ENCODE measurements around the gene TAS1R2. TPM values are rescaled to one million over a fixed set of nuclear protein-coding genes. Genes with fewer than 3 reads are reported as not detected.

Gene TAS1R2
- total and polyA plus RNA-seq, 2 of the 8 experiments (the other 6 are each of a cell fraction or from before 2014, with no cell fraction given), result not detected

DNA sequence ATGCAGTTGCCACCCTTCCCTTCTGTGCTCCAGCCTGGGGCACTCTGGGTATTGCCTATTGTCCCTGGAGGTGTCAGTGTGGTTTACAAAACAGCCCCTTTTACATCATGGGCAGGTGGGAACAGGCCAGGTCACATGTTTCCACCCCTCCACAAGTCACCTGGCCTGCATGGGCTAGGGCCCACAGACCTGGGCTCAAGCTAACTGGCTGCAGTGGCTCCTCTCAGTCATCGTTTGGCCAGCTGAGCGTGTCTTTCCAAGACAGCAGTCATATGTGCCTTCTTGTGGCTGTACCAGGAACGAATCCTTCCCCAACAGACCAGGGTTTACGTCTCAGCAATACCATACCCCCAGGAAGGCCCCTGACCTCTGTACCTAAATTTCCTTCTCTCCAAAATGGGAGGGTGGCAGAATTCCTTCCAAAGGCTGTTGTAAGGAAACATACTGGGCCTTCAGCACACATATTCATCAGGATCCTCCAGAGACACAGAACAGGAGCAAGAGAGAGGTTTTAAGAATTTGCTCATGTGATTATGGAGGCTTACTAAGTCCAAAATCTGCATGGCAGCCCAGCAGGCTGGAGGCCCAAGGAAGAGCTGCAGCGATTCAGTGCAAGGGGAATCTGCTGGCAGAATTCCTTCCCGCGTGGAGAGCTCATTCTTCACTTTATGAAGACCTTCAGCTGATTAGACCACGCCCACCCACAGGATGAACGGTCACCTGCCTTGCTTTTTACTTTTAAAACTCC is 10.6 kb upstream of the TAS1R2 start:
- no peak overlapping the region for H3K56ac ChIP-seq (replicated peaks; ENCODE audit: insufficient read length, low read depth, low read length)
- no peak overlapping the region for H3K14ac ChIP-seq (ENCODE audit: insufficient read length)
- H3K27me3 ChIP-seq (replicated peaks in 1 of 4; ENCODE audit: control insufficient read depth in 3 of 4, extremely low read depth in 1 of 4, insufficient read depth in 3 of 4, low read length in 3 of 4), result no peaks in the 10 kb centered on the region
- H4K8ac ChIP-seq (ENCODE audit: extremely low read depth, insufficient read depth, low read length), result no peak overlapping the region
- no peaks in the 10 kb centered on the region; a peak in 2 of 8 replicates for H3K36me3 ChIP-seq (ENCODE audit: control insufficient read depth in 2 of 4, insufficient read depth in 4 of 4, low read length in 3 of 4)
- H2BK15ac ChIP-seq (ENCODE audit: low read length), result no peak overlapping the region
- no peak overlapping the region for H2BK5ac ChIP-seq (ENCODE audit: low read depth, low read length)
- no peak overlapping the region for H4K91ac ChIP-seq (replicated peaks; ENCODE audit: insufficient read length, low read length)
- H4K20me1 ChIP-seq (replicated peaks in 1 of 2; ENCODE audit: control insufficient read depth in 1 of 2, insufficient read depth in 2 of 2, low read length in 2 of 2), result peaks cover 1 to 2% of the 10 kb centered on the region in 2 experiments
- H2AFZ ChIP-seq (ENCODE audit: low read length), result no peak overlapping the region
- no peaks in the 10 kb centered on the region for H3K23me2 ChIP-seq (ENCODE audit: low read depth, low read length)
- H3K4me3 ChIP-seq (ENCODE audit: extremely low read depth in 1 of 4, insufficient read depth in 2 of 4, low read depth in 3 of 4, low read length in 4 of 4), result no peak overlapping the region
- no peaks in the 10 kb centered on the region for H3K79me2 ChIP-seq (ENCODE audit: control insufficient read depth in 1 of 2, insufficient read depth in 2 of 2, low read length in 2 of 2)
- DNase-seq (ENCODE audit: low read depth in 1 of 2, low spot score in 2 of 2) (no peak), FAIRE-seq (no peak)
- H3K79me1 ChIP-seq (ENCODE audit: low read depth, low read length), result peaks cover 2% of the 10 kb centered on the region; the same call in 1 of the 2 replicates
- H3K4ac ChIP-seq (replicated peaks; ENCODE audit: insufficient read length, low read depth, low read length), result no peak overlapping the region
- no peak overlapping the region for H2BK12ac ChIP-seq (ENCODE audit: low read depth, low read length)
- no peak overlapping the region for H3K27ac ChIP-seq (ENCODE audit: low read depth, low read length)
- H3K4me2 ChIP-seq (ENCODE audit: insufficient read depth in 1 of 2, low read depth in 2 of 2, low read length in 2 of 2), result no peak overlapping the region
- H2BK20ac ChIP-seq (ENCODE audit: low read length), result no peak overlapping the region
- H3K18ac ChIP-seq (ENCODE audit: extremely low read depth, low read length), result no peak overlapping the region
- WGBS, 2 experiments (ENCODE audit: extremely low coverage in 1 of 2, insufficient coverage in 1 of 2, insufficient read length in 1 of 2, insufficient replicate concordance in 2 of 2, low coverage in 1 of 2, low lambda C conversion rate in 2 of 2, missing lambda C conversion rate in 1 of 2), result 81% methylated on average over 9 of the region's 9 CpGs; no CpG with 5 or more reads in 1 of the 2 experiments
- no peak overlapping the region for H3K23ac ChIP-seq (ENCODE audit: insufficient read length)
- CTCF ChIA-PET (ENCODE audit: partially characterized antibody), result interaction anchor here (0.6 to 4.3 kb wide), 7 partner anchors 9 to 271 kb away, joined by 3 to 16 read pairs (median 3); partner anchors contain the start of gene TAS1R2
- no peaks in the 10 kb centered on the region for H3K9me3 ChIP-seq (ENCODE audit: insufficient read depth in 2 of 2, low read depth in 1 of 2, low read length in 1 of 2)
- no peaks in the 10 kb centered on the region for H3K4me1 ChIP-seq (replicated peaks in 1 of 4; ENCODE audit: control insufficient read depth in 3 of 4, insufficient read depth in 4 of 4, low read length in 3 of 4)
- H4K5ac ChIP-seq (ENCODE audit: insufficient read length, low read depth, low read length), result no peak overlapping the region
- no peak overlapping the region for H2AK5ac ChIP-seq (ENCODE audit: low read depth, low read length)
- no peak overlapping the region for H3K9ac ChIP-seq (replicated peaks in 1 of 4; ENCODE audit: extremely low read depth in 1 of 4, low read depth in 3 of 4, low read length in 3 of 4)
- POLR2A ChIA-PET (ENCODE audit: partially characterized antibody), result interaction anchor here (1.0 kb wide), 1 partner anchor 33 kb away, joined by 3 read pairs; the partner anchor contains the start of gene ALDH4A1
- H2BK120ac ChIP-seq (replicated peaks; ENCODE audit: low read depth, low read length), result no peak overlapping the region
- no peak for TF ChIP-seq HDAC2 (IDR thresholded peaks at IDR 0.05; ENCODE audit: borderline replicate concordance in 1 of 2, low read depth in 2 of 2, low read length in 2 of 2)
